GM21825 (cell line): ENCODE measurements around the gene MEIOC.
"Not testable (repeated sequence)": the region's sequence is repeated elsewhere in the genome, so short reads cannot be mapped to it uniquely, and the experiment has no call there.

Source experiments
- ATAC-seq: cut with Tn5 transposase; IDR thresholded peaks from one replicate; pipeline ENCODE4 v1.9.1; 2021; ENCODE audit warnings: mild to moderate bottlenecking, moderate library complexity; ENCODE audit not compliant: unreplicated experiment

The MEIOC gene

DNA sequence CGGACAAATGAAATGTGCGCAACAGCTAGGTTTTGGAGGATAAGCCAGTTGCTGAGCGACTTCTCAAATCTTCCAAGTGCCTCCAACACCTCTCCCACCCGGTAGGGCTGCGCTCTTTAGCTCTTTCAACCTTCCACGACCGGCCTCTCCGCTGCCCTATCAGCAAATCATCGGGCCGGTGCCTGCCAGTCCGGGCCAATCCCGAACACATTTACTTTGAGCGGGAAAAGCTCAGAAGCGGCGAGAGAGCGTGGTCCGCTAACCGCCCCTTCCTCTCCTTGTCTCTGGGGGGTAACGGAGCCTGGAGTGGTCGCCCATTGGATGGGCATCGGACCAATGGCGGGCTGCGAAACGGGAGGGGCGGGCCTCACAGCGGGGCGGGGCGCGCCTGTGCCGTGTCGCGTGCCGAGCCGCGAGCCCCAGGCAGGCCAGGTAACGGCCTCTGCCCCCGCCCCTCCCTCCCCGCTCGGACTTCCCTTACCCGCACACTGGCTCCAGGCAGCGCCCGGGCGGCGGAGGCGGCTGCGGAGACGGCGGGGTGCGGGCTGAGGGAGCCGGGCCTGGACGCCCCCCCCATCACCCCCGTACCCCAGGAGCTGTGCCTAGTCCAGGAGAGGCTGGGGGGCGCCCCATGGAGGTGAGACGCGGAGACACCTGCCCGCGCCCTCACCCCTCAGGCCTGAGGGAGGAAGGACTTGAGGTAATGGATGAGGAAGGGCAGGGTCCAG is at the start of gene MEIOC:
MEIOC (plus strand) TSS at position 486 of the 728 bp plus-strand sequence; CDS start at position 632, 146 bp downstream.
- ATAC-seq, result no peak

DNA sequence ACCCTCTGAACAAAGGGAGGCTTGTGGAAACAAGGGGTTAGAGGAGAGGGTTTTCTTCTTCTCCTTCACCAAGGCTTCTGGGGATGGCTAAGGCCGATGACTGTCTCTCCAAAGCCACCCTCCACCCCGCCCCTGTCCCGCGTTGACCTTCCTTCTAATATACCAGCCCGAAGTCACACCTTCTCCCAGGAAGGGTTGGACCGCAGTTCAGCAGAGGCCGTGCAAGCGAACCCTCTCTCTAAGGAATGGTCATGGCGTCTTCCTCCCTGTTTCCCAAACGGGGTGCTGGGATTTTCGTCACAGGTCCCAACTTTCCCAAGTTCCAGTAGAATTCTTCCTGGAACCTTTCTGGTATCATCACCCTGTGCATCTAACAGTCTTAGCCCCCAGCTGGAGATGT is 49.6 kb upstream of the MEIOC start:
- ATAC-seq, result no peak

DNA sequence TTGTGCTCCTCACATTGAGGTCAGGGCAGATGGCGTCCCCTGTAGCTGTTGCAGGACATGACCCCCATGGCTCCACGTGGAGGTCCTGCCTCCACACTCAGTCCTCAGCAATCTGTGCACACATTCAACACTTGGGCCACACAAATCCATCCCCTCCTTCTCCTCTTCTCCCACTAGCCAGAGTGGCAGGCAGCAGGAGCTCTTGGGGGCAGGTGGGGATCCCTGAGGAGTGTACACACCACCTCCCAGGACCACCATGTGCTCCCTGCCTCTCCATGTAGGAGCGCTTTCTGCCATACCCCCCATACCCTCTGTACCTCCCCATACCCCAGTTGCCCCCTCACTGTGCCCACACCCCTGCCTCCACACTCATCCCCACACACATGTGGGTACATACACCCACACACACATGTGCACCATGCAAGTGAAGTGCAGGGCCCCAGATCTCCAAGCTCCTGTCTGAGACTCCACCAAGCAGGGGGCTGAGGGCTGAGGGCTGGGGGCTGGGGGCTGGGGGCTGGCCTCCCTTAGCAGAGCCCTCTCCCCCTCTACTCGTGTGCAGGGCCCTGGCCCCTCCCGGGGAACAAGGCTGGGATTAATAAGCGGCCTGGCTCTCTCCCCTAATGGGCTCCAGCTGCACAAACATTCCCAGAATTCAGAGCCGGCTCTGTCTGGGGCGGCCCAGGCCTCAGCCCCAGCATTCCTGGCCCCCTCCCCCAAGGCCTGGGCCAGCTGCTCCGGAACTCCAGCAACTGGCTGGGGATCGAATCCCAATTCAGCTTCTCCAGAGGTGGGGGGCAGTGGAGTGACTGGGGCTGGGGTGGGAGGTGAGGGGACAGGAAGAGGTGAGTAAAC is 48.2 kb upstream of the MEIOC start:
- no peak for ATAC-seq

DNA sequence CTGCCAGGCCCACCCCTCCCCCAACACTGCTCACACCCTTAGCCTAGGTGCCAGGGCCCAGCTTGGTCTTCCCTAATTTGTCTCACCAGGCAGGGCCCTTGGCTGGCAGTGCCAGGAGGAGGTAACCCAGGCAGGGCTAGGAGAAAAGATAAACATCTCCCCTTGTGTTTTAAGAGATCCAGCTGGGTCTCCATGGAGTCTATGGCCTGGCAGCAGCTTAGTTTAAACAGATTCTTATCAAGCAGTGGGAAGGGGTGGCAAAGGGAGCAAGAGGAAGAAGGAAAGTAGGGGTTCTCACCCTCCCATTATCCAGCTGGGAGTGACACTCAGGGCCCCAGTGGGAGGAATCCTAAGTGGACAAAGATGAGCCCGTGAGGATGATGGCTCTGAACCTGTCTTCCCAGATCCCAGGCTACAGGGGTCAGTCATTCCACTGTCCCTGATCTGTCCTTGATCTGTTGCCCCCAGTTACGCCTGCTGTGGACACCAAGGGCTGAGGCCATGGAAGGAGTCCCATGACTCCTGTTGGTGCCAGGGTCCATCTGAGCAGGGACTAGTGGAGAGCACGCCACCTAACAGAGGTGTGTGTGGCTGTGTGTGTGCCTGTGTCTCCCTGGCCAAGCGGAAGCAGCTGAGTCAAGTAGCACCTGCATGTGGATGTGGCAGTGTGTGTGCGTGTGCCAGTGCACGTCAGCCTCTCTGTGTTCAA is 47.4 kb upstream of the MEIOC start:
- ATAC-seq, result no peak

DNA sequence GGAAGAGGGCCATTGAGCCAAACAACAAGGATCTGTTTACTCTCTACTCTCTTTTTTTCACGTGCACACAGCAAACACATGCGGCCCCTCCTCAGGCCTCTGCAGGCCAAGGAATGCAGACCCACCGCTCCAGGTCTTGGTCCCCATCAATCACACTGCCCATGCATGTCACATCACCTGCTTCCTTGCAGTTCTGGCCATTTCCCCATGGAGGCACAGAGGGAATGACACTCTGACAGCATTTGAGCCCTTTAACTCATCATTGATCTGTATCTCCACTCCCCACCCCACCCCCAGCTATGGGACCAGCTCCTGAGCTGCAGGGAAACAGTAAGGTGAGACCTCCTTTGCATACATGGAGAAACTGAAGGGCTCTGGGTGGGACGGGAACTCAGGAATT is 45.9 kb upstream of the MEIOC start:
- no peak for ATAC-seq

DNA sequence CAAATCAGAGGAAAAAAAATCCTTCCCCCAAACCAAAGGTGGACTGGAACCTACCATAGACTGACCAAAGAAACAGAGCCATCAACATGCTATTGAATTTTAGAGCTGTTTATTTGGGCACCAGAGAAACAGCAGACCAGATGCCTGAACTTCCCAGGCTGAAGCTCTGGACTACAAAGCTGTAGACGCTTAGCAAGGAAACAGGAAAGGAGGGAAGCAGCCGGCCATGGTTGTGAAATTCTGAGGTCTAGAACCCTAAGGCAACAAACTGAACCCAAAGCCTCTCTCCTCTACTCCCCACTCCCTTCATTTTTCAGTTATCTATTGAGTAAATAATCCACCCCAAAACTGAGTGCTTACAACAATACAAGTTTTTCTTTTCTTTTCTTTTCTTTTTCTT is 45.4 kb upstream of the MEIOC start:
- no peak for ATAC-seq

DNA sequence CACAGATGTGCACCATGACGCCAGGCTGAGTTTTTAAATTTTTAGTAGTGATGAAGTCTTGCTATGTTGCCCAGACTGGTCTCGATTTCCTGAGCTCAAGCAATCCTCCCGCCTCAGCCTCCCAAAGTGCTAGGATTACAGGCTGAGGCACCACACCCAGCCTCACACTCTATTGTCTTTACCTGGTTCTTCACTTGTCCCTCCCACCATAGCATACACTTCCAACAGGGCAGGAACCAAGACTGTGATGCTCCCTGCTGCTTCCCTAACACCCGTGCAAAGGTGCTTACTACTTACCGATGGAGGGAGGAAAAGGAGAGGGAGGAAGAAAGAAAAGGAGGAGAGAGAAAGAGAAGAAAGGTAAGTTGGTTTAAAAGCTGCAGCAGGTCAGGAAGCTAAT is 41.4 kb upstream of the MEIOC start:
- ATAC-seq, result no peak

DNA sequence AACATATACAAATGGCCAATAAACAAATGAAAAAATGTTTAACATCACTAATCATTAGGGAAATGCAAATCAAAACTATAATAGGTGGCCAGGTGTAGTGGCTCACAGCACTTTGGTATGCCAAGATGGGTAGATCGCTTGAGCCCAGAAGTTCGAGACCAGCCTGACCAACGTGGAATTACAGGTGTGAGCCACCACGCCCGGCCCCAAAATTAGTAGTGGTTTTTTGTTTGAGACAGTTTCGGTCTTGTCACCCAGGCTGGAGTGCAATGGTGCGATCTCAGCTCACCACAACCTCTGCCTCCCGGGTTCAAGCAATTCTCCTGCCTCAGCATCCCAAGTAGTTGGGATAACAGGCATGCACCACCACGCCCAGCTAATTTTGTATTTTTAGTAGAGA is 37.6 kb upstream of the MEIOC start:
- ATAC-seq, result not testable (repeated sequence)

DNA sequence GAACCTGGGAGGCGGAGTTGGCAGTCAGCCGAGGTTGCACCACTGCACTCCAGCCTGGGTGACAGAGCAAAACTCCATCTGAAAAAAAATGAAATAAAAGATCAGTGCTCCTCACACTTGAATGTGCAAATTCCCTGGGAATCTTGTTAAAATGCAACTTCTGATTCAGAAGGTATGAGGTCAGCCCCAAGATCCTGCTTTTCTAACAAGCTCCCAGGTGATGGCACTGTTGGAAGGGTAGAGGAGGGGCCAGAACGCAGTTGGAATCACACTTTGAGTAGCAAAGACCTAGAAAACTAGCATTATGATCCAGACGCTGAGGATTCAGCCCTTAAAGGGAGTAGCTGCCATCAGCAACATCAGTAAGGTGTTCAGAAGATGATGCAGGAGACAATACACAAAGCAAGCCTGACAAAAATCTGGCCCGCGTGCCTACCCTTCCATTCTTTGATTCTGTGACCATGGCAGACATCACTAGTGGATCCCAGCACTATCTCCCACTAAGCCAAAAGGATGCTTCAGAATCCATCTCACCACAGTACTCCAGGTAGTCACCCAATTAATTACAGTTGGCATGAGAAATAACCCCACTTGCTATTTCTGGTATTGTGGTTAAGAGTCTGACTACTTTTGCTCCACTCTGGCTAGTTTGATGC is 33.1 kb upstream of the MEIOC start:
- ATAC-seq, result no peak

DNA sequence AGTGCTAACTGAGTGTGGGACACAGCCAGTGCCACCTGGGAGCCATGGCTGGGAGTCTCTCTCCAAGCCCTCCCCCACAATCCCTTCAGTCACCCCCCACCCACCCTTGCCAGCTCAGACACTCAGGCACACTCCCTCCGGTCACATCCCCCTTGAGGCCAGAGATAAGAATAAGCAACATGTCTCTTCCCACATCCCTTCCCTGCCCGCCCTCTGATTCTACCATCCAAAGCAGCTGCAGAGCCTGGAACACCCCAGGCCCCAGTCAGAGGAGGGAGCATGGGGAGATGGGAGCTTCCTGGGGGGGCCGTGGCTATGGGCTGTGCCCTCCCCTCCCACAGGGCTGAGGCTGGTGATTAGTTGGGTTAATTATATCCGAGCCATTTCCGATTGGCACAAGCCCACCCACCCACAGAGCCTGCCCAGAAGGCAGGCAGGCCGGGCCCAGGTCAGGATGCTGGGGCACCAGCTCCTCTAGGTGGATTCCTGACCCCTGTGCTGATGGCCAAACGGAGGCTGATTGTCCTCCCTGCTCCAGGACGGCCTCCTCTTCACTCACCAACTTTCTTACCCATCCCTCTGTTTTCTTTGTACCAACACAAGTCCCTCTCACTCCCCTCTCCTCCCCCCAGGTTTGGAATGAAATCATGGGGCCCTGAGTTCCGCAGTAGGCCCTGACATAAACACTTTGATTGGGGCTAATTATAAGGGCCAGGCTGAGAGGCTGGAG is 28.6 kb upstream of the MEIOC start:
- no peak for ATAC-seq

DNA sequence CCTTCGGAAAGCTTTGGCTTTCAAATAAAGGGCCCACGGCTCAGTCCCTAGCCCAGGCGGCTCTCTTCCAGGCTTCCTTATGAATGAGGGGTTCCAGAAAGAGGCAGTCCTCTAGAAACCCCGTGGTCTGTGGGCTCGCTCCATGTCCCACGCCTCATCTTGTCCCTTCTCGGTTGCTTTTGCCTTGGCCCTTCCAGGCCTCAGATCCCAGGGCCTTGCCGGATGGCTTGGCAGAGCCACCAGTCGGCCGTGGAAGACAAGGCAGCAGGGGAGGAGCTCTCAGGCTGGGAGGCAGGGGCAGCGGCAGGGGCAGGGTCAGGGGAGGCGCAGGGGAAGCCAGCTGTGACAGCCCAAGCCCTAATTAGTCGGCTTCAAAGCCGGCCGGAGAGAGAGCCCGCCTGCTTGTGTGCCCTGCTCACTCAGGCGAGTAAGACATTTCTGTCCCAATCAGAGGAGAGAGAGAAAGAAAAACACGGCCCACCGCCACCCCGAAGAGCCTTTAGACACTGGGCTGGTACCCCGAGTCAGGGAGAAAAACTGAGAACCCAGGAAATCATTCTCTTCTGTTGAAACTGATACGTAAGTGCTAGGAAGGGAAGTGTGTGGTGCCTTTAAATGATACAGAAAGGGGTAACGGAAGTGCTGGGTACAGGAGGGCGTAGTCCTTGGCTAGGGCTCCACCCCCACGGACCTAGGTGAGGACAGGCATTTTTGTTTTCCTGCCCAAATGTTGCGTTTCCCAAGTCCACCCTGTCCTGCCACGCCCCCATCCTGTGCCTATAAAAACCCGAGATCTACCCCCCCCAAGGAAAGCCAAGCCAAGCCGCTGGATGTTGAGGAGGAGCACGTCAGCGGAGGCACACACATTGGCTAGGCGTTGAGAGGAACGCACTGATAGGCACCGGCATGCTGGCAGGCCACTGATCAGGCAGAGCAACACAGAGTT is 27.8 kb upstream of the MEIOC start:
- ATAC-seq, result no peak

DNA sequence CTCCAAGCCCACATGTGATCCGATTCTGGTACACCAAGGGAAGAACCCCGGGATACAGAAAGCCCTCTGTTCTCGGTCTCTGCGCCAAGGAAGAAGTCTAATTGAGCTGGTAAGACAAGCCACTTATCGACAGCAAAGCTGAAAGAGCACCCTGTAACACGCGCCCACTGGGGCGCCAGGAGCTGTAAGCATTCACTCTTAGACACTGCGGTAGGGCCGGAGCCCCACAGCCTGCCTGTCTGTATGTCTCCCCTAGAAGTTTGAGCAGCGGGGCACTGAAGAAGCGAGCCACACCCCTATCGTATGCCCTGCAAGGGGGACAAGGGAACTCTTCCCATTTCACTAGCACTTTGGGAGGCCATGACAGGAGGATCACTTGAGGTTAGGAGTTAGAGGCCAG is 27.0 kb upstream of the MEIOC start:
- no peak for ATAC-seq

DNA sequence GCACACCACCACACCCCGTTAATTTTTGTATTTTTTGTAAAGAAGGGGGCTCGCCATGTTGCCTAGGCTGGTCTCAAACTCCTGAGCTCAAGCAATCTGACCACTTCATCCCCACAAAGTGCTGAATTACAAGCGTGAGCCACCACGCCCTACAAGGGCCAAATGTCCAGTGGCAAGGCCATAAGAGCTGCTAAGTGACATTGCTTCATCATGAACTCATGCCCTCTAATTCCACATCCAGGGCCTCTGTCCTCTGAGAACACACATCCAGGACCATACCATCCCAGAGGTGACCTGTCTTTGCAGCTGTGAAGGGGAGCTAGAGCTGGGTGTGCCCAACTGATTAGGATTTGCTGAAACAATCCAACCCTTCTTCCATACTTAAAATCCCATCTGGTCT is 25.6 kb upstream of the MEIOC start:
- no peak for ATAC-seq

DNA sequence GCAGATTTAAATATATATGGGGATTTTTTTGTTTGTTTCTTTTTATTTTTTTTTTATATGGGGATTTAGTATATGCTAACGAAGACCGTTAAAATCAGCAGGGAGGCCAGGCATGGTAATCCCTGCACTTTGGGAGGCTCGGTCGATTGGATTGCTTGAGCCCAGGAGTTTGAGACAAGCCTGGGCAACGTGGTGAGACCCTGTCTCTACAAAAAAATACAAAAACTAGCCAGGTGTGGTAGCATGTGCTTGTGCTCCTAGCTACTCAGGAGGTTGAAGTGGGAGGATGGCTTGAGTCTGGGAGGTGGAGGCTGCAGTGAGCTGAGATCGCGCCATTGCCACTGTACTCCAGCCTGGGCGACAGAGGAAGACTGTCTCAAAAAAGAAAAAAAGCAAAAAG is 22.3 kb upstream of the MEIOC start:
- no peak for ATAC-seq

DNA sequence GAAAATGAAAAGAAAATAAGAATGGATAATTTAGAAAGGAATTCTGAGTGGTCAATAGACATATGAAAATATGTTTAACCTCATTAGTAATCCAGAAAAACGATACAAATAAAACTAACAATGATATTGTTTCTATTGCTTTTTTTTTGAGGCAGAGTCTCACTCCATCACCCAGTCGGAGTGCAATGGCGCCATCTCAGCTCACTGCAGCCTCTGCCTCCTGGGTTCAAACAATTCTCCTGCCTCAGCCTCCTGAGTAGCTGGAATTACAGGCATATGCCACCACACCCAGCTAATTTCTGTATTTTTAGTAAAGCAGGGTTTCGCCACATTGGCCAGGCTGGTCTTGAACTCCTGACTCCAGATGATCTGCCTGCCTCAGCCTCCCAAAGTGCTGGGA is 21.9 kb upstream of the MEIOC start:
- ATAC-seq, result not testable (repeated sequence)

DNA sequence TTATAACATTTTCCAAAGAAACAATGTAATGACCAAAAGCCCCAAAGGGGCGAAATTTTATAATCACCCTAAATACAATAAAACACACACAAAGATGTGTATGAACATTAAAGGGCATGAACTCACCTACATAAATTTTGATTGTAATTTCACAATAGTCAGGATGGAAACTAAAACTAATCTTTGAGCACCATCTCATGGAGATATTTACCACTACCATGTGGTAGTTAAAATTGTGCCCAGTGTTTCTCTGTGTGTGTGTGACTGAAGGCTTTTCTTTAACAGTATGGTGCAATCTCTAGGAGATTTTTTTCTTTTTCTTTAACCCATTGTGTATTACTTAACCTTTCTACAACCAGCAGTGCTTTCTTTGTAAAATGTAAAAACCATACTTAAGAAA is 19.7 kb upstream of the MEIOC start:
- ATAC-seq, result no peak

DNA sequence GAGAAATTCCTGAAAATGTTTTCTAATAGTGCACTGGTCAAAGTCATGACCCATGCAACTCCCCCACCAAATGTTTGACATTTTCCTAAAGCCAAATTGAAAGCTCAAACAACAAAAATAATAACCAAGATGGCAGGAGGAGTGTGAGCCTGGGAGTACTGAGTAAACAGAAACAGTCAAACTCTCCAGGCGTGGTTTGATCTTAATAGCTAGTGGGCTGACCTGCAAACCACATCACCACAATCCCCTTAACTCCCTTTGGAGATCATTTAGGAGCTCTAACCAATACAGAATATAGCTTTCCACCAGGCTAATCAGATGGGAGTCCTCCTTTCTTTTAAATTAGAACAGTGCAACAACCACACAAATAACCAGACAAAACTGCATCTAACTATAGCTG is 19.2 kb upstream of the MEIOC start:
- ATAC-seq, result no peak

DNA sequence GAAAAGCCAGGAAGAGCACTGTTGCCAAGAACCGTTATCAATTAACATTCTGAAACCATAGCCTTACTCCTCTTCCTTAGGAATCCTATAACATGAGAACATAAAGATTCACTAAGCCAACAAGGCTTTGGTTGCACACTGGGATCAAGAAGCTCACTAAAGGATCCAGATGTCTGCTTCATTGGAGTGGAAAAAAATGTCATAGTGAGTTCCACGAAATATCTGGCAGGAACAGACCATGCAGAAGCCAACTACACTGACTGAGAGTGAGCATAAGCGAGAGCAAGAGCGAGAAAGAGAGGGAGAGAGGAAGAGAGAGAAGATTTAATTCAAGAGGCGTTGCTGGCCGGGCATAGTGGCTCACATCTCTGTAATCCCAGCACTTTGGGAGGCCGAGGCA is 13.4 kb upstream of the MEIOC start:
- ATAC-seq, result no peak

DNA sequence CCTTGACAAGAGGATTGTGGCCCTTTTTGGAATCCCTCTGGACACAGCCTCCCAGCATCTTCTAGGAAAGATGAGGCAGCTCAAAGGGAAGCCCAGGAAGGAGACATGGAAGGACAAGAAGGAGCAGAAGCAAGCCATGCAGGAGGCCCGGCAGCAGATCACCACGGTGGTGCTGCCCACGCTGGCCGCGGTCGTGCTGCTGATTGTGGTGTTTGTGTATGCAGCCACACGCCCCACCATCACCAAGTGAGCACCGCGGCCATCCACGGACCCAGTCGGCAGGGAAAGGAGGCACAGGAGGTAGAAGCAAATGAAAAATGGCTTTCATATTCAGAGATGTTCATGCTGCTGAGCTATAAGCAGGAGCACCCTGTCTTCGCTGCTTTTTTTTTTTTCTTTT is 10.9 kb upstream of the MEIOC start:
- ATAC-seq, result no peak
